Globus pallidus (tissue), 1 donor: ENCODE data around the gene MLLT3.

Experiments
- DNase-seq: peaks from one replicate; pipeline ENCODE4 v3.0.0-alpha.2; 2015; ENCODE audit warnings: low spot score

MLLT3 gene

DNA sequence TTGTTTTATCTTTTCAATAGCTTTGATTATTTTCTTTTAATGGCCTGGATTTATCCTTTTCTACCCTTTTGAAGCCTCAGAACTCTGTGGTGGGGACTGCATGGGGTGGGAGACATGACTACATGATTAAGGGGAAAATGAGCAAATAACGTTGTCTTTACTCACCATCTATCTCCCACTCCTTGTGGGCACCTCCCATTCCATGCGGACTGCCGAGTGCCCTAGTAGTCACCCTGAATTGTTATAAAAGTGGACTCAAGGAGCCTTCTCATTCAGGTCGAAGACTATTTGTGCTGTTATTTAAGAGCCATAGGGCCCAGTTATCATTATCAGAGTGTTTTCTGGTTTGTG lies 281.8 kb downstream of the MLLT3 start:
- no peak for DNase-seq

GRCh38 chr9:20335668-20336332 lies 286.5 kb downstream of the MLLT3 start:
- DNase-seq = no peak

DNA sequence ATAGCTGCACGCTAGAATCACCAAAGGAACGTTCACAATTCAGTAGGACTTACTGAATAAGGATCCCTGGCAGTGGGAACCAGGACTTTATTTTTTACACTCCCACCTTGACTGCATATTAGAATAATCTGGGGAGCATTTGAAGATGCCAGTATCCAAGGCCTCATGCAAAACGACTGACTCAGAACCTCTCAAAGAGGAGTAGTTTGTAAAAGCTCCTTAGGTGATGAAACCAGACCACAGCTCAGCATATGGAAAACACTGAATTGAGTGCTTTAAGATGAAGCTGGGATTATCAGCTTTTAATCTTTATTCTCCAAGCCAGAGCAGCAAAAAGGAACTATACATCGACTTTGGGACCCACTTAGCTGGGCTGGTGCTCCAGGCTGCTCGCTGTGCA lies 288.3 kb downstream of the MLLT3 start:
- DNase-seq = no peak

DNA sequence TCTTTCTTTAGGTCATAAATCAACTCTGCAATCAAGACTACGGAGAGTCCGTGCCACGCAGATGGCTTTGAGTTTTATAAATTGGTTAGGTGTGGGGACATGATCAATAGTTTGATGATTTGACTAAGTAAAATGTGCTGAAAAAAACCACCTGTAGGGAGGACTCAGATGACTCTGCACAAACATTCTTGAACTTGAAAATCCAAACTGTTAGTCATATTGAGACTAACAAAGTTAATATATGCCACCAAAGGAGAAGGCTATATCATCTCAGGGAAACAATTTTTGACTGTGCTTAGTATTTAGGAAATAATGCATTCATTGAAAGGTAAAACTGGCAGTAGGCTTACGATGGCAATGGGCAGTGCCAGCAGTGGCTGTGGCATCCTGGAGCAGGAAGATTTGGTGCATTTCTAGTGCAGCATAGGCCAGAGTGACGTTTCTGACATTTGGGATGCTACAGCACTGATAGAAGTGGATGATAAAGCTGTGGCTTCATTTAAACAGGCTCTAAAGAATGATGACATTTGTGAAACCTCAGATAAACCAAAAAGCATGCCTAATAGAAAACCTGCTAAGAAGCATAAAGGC lies 291.1 kb downstream of the MLLT3 start:
- no peak for DNase-seq

DNA sequence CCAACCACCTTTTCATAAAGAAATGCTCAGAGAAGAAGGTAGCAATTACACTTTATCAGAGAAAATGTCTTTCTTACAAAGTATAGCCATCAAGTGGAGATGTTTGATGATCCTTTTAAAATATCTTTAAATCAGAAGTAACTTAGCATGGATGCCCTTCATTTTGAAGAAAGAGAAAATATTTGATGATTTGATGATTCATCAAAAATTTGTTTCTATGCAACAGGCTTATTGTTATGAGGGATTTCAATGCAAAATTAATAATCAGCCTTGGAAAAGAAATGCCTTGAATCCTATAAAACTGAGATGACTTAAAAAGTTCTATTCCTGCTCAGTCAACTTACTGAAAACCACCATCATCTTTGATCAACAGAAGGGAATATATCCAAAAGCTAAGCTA lies 291.6 kb downstream of the MLLT3 start:
- DNase-seq = no peak

GRCh38 chr9:20326516-20326915 lies 295.8 kb downstream of the MLLT3 start:
- no peak for DNase-seq

DNA sequence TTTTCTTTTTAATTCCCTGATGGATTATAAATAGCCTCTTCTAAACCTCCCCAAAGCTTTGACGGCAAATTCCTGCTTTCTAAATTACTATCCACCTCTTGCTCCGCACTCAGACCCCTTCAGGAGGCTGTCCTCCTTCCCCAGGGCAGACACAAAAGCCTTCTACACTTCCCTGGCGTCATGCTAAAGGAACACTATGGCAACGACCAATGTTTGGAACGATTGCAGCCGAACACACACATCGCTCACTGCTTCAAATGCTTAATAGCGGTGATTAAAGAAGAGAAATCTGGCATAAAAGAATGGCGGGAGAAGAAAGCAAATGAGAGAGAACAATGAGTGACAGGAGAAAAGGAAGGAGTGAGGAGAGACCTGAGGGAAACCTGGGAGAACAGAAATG lies 297.3 kb downstream of the MLLT3 start:
- DNase-seq = no peak

GRCh38 chr9:20322212-20322611 lies 300.1 kb downstream of the MLLT3 start:
- DNase-seq = no peak

GRCh38 chr9:20321423-20322082 lies 300.7 kb downstream of the MLLT3 start:
- DNase-seq = no peak

- DNase-seq = no peak
These were observed 301.4 kb downstream of the MLLT3 start for GRCh38 chr9:20320921-20321320.

- no peak for DNase-seq
These were observed 302.5 kb downstream of the MLLT3 start for GRCh38 chr9:20319641-20320337.

GRCh38 chr9:20319241-20319640 lies 303.1 kb downstream of the MLLT3 start:
- DNase-seq = no peak

- no peak for DNase-seq
These were observed 304.6 kb downstream of the MLLT3 start for GRCh38 chr9:20317701-20318100.

GRCh38 chr9:20316372-20316771 lies 305.9 kb downstream of the MLLT3 start:
- DNase-seq = no peak

DNA sequence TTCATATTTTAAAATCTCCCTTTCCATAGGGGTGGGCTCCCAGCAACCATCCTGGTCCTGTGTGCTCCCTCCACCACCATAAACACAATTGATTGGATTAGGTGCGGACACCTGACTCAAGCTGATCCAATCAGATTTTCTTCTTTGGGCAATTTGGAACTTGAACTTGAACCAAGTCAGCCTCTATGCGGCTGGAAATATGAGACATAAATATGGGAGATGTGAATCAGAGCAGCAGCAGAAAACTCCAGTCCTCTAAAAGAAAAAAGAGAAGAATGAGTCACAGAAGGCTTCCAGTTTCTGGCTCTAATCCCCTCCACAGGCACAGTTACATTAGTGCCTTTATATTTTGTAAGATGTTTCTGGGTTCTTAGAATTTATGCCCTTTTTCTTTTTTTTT lies 306.6 kb downstream of the MLLT3 start:
- no peak for DNase-seq

- DNase-seq = no peak
These were observed 307.3 kb downstream of the MLLT3 start for GRCh38 chr9:20314981-20315380.

DNA sequence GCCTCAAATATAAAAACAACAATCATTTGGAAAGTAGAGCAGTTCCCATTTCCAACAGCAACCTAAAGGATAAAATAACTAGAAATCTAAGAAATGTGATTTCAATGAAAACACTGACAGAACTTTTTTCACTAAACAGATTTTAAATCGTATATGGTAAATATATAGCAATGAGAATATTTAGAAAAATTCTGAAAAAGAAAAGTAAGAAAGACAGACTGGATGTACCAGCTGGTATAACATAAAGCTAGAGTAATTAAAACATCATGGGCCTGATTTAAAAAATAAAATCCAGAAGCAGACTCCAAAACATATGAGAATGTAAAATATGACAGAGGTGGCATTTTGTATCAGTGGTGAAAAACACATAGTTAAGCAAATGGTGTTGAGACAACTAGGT lies 308.9 kb downstream of the MLLT3 start:
- no peak for DNase-seq

GRCh38 chr9:20312732-20313131 lies 309.6 kb downstream of the MLLT3 start:
- no peak for DNase-seq

GRCh38 chr9:20310024-20310423 lies 312.3 kb downstream of the MLLT3 start:
- DNase-seq = no peak

- no peak for DNase-seq
These were observed 313.2 kb downstream of the MLLT3 start for GRCh38 chr9:20309124-20309523.

DNA sequence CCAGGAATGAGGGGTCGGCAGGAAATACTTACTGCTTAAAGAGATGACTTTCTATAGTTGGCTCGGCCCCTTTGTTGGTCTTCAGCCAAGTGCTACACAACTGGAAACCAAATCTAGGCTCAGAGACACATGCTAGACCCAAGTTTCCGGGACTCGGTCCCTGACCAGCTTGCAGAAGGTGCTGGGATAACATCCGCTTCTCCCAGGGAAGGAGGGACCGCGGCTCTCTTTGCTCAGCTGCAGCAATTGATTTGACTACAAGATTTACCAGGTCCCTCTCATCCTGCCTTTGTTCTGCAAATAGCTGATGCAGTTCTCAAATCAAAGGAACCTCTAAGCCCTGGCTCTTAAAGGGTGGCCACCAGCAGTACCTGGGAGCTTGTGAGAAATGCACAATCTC lies 314.7 kb downstream of the MLLT3 start:
- no peak for DNase-seq

DNA sequence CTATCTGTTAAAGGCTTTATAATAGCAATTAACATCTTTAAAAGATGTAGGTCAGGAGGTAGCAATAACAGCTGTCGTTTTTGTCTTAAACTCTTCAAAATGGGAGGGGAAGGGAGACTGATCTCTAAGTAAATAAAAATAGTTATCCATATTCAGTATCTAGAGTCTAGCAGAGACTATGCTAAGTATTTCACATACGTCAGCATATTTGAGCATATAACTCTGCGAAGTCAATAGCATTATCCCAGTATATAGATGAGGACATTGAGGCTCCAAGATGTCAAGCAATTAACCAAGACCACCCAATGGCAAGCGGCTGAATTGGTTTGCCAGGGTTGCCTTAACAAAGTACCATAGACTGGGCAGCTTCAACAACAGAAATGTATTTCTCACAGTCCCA lies 316.8 kb downstream of the MLLT3 start:
- DNase-seq = no peak

- no peak for DNase-seq
These were observed 318.3 kb downstream of the MLLT3 start for GRCh38 chr9:20303996-20304395.
